K562 (cell line): ENCODE results near the gene CBLL1. TPM values are rescaled to one million over a fixed set of nuclear protein-coding genes. Genes with fewer than 3 reads are reported as not detected.

ENCODE experiments used
- CTCF ChIP-seq, 3 experiments: IDR thresholded peaks in 2 of 3; conservative IDR thresholded peaks in 1 of 3; 2 replicates each; pipeline ENCODE4 v1.5.1; 2011 to 2012; ENCODE audit warnings: low read length in 3 of 3, mild to moderate bottlenecking in 3 of 3, control low read depth in 2 of 3, improper control_type of control experiment in 1 of 3, inconsistent platforms in 1 of 3, low read depth in 1 of 3, mixed read lengths in 1 of 3, moderate library complexity in 1 of 3; ENCODE audit not compliant: insufficient read depth in 2 of 3
- ERF ChIP-seq: fragments of 450-650 bp; formaldehyde crosslinking; IDR thresholded peaks from 2 replicates; pipeline ENCODE4 v1.4.0; 2020; ENCODE audit warnings: mild to moderate bottlenecking, mixed read lengths
- FOXK2 ChIP-seq, 2 experiments: fragments of 450-650 bp; IDR thresholded peaks in 1 of 2; conservative IDR thresholded peaks in 1 of 2; 2 replicates each; pipeline ENCODE4 v1.6.1; 2016; ENCODE audit warnings: low read depth in 2 of 2, mild to moderate bottlenecking in 1 of 2
- HDGF ChIP-seq: fragments of 450-650 bp; IDR thresholded peaks from 2 replicates; pipeline ENCODE4 v1.6.1; 2016
- HLTF ChIP-seq: fragments of 450-650 bp; IDR thresholded peaks from 2 replicates; pipeline ENCODE4 v1.6.1; 2016
- ILF3 ChIP-seq: fragments of 450-650 bp; IDR thresholded peaks from 2 replicates; pipeline ENCODE4 v1.6.1; 2018; ENCODE audit warnings: antibody characterized with exemption, mild to moderate bottlenecking, moderate library complexity, borderline replicate concordance
- KLF1 ChIP-seq: fragments of 450-650 bp; IDR thresholded peaks from 2 replicates; pipeline ENCODE4 v1.6.1; 2016; ENCODE audit warnings: missing genetic modification characterization, missing compliant biosample characterization
- MXD1 ChIP-seq: fragments of 250-450 bp; sonication (Bioruptor Pico); IDR thresholded peaks from 2 replicates; pipeline ENCODE4 v1.8.0; 2021; ENCODE audit warnings: borderline replicate concordance, mild to moderate bottlenecking, moderate library complexity; ENCODE audit not compliant: poor library complexity, severe bottlenecking
- NFE2 ChIP-seq: IDR thresholded peaks from 2 replicates; pipeline ENCODE4 v1.6.1; 2014; ENCODE audit warnings: antibody characterized with exemption, low read depth
- POU5F1 ChIP-seq: fragments of 150-350 bp; IDR thresholded peaks from 2 replicates; pipeline ENCODE4 v1.6.1; 2014; ENCODE audit warnings: borderline replicate concordance, low read length, low read depth, mild to moderate bottlenecking; ENCODE audit not compliant: partially characterized antibody
- RAD21 ChIP-seq, 2 experiments: fragments of 250-450 bp in 1 of 2; fragments of 450-650 bp in 1 of 2; sonication (Bioruptor Pico) in 1 of 2; formaldehyde crosslinking in 1 of 2; IDR thresholded peaks in 1 of 2; conservative IDR thresholded peaks in 1 of 2; 2 replicates each; pipeline versions ENCODE4 v1.4.0 to v1.8.0; 2020 to 2022; ENCODE audit warnings: mild to moderate bottlenecking in 2 of 2, moderate library complexity in 1 of 2
- STAG1 ChIP-seq: sonication (generic); formaldehyde crosslinking; IDR thresholded peaks from 2 replicates; pipeline ENCODE4 v1.5.0; 2020; ENCODE audit warnings: missing genetic modification reagents, borderline replicate concordance
- ZNF146 ChIP-seq: IDR thresholded peaks from one replicate; pipeline ENCODE4 v1.6.1; 2018; ENCODE audit warnings: missing compliant biosample characterization; ENCODE audit not compliant: unreplicated experiment
- ZNF224 ChIP-seq: sonication (generic); formaldehyde crosslinking; IDR thresholded peaks from 2 replicates; pipeline ENCODE4 v1.8.0; 2022; ENCODE audit warnings: mild to moderate bottlenecking, missing genetic modification reagents
- ZNF449 ChIP-seq: fragments of 250-450 bp; sonication (Bioruptor Pico); IDR thresholded peaks from 2 replicates; pipeline ENCODE4 v1.8.0; 2022; ENCODE audit warnings: moderate library complexity, mild to moderate bottlenecking, inconsistent platforms
- ZNF76 ChIP-seq: fragments of 250-450 bp; sonication (Bioruptor Pico); IDR thresholded peaks from 2 replicates; pipeline ENCODE4 v1.4.0; 2020; ENCODE audit warnings: mild to moderate bottlenecking, moderate library complexity, borderline replicate concordance
- ZNF766 ChIP-seq: fragments of 200-800 bp; sonication (Bioruptor generic); conservative IDR thresholded peaks from 2 replicates; pipeline ENCODE4 v1.6.1; 2016; ENCODE audit warnings: missing genetic modification characterization, missing compliant biosample characterization
- ZNF77 ChIP-seq: fragments of 250-450 bp; sonication (Bioruptor Pico); IDR thresholded peaks from 2 replicates; pipeline ENCODE4 v1.5.0; 2020
- polyA plus RNA-seq, 8 experiments: library from polyadenylated mRNA; depleted of rRNA in 4 of 8; stranded (reverse) in 5 of 8; unstranded in 3 of 8; fragments of >200 nt; fragmentation: Nextera tagmentation in 2 of 8; fragmentation: Illumina TruSeq in 1 of 8; extraction: Ambion mirVana in 2 of 8; extraction: Trizol in 1 of 8; gene quantifications; 2 replicates each; pipeline versions ENCODE4 v1.2.1 to v1.2.3, GENCODE V29; 2011 to 2014; ENCODE audit warnings: inconsistent platforms in 1 of 8, missing spikeins in 1 of 8
- total RNA-seq, 7 experiments: library from RNA; depleted of rRNA in 6 of 7; stranded (reverse); fragments of >200 nt in 6 of 7; fragmentation: Illumina TruSeq in 2 of 7; extraction: Trizol in 2 of 7; gene quantifications; 2 replicates each; pipeline versions ENCODE4 v1.2.1 to v1.2.3, GENCODE V29; 2011 to 2021; ENCODE audit warnings: low replicate concordance in 1 of 7

The CBLL1 gene
- total and polyA plus RNA-seq, 9 of the 15 experiments (the other 6 are each of a cell fraction or from before 2014, with no cell fraction given): 14.7 to 67.9 (median 35.4) TPM

- 0 out of 2 replicates have a peak, but pooled peaks have one; percentile 65 for TF ChIP-seq ZNF449
- no peak for TF ChIP-seq ZNF77 (CRISPR knock-in tag)
- peak; percentile 81 for TF ChIP-seq POU5F1
- TF ChIP-seq HLTF: 0 out of 2 replicates have a peak, but pooled peaks have one; percentile 20
- no peak for TF ChIP-seq ZNF766
- no peak for TF ChIP-seq ZNF224
- peak; percentile 99 to 100 for TF ChIP-seq FOXK2 (conservative IDR thresholded peaks at IDR 0.05 in 1 of 2, IDR thresholded peaks at IDR 0.05 in 1 of 2; ENCODE audit: low read depth in 2 of 2)
- peak; percentile 13; the same call in 1 of the 2 replicates for TF ChIP-seq ERF (CRISPR knock-in tag)
- 0 out of 2 replicates have a peak, but pooled peaks have one; percentile 47 for TF ChIP-seq STAG1 (CRISPR knock-in tag)
- TF ChIP-seq ILF3: peak; percentile 94
- TF ChIP-seq ZNF146 (CRISPR knock-in tag): no peak
- TF ChIP-seq NFE2: peak; percentile 23; the same call in 1 of the 2 replicates
- TF ChIP-seq MXD1 (CRISPR knock-in tag): peak; percentile 3
- peak; percentile 46; the same call in 1 of the 2 replicates for TF ChIP-seq ZNF76 (CRISPR knock-in tag)
- TF ChIP-seq RAD21 (CRISPR knock-in tag; conservative IDR thresholded peaks at IDR 0.05 in 1 of 2, IDR thresholded peaks at IDR 0.05 in 1 of 2): peak; percentile 81 to 96
- TF ChIP-seq KLF1 (tag): peak; percentile 88
- no peak for TF ChIP-seq HDGF
- TF ChIP-seq CTCF (IDR thresholded peaks at IDR 0.05 in 2 of 3, conservative IDR thresholded peaks at IDR 0.05 in 1 of 3; ENCODE audit: insufficient read depth in 2 of 3, low read depth in 1 of 3, low read length in 3 of 3): peak; percentile 96 to 98 (median 97)
Observed at GRCh38 chr7:107743567-107744344, at the start of gene CBLL1 (continued).
